HCT116 (cell line): ENCODE measurements around the gene PPP2R5D. TPM values are rescaled to one million over a fixed set of nuclear protein-coding genes. Genes with fewer than 3 reads are reported as not detected.

Experiments used
- ATAC-seq: fragments of 200-7000 bp; cut with Tn5 transposase; 2 replicates; pipeline ENCODE4 v1.9.1; 2020; ENCODE audit warnings: mild to moderate bottlenecking, moderate library complexity
- BruUV-seq: library from RNA; stranded (reverse); fragments of 400-500 nt; replicated peaks from 2 replicates; lab custom pipeline; 2021; lab: Mats Ljungman, UMichigan
- CTCF ChIA-PET: fragments of 300-600 bp; sonication (Branson Sonifier 250); formaldehyde crosslinking; loops from one replicate; lab custom pipeline; 2021; ENCODE audit warnings: antibody characterized with exemption; lab: Charles Lee
- POLR2A ChIA-PET: fragments of 300-600, 350-600 bp; sonication (Branson Sonifier 250); formaldehyde crosslinking; loops from one replicate; lab custom pipeline; 2021; ENCODE audit warnings: antibody characterized with exemption; lab: Charles Lee
- RAD21 ChIA-PET, 2 experiments: fragments of 300-600 bp; sonication (Branson Sonifier 250); formaldehyde crosslinking; loops; one replicate each; lab custom pipeline; 2023; ENCODE audit warnings: low total read pairs in 2 of 2; ENCODE audit not compliant: uncharacterized antibody in 2 of 2, unreplicated experiment in 2 of 2, low non-redundant PET in 1 of 2; lab: Charles Lee
- DNase-seq: peaks from one replicate; pipeline ENCODE4 v3.0.0-alpha.2; 2010; ENCODE audit warnings: low read depth, low spot score
- H2AFZ ChIP-seq: fragments of 200-600 bp; shearing (Covaris generic), sonication (generic); 2 replicates; pipeline ENCODE4 v1.6.1; 2017; ENCODE audit warnings: low read depth, mixed run types, mixed read lengths, antibody characterized with exemption, low read length; ENCODE audit not compliant: poor library complexity, severe bottlenecking
- H3K27ac ChIP-seq: 2 replicates; pipeline ENCODE4 v1.5.1; 2012; ENCODE audit warnings: low read depth, low read length
- H3K27me3 ChIP-seq: fragments of 200-600 bp; sonication (generic); 2 replicates; pipeline ENCODE4 v1.6.1; 2016; ENCODE audit warnings: mixed run types, low read length, mixed read lengths; ENCODE audit not compliant: insufficient read depth
- H3K36me3 ChIP-seq, 2 experiments: fragments of 200-500 bp in 1 of 2; fragments of 200-600 bp in 1 of 2; sonication (Bioruptor generic) in 1 of 2; sonication (generic) in 1 of 2; 2 replicates each; pipeline versions ENCODE4 v1.5.1 to v1.6.1; 2014 to 2016; ENCODE audit warnings: low read length in 2 of 2, inconsistent platforms in 1 of 2, mixed read lengths in 1 of 2, mixed run types in 1 of 2; ENCODE audit not compliant: insufficient read depth in 2 of 2, control insufficient read depth in 1 of 2
- H3K4me1 ChIP-seq, 2 experiments: fragments of 200-600 bp in 1 of 2; sonication (generic) in 1 of 2; 2 replicates each; pipeline versions ENCODE4 v1.5.1 to v1.6.1; 2012 to 2017; ENCODE audit warnings: low read length in 2 of 2, inconsistent platforms in 1 of 2, mild to moderate bottlenecking in 1 of 2, mixed read lengths in 1 of 2, mixed run types in 1 of 2, moderate library complexity in 1 of 2; ENCODE audit not compliant: insufficient read depth in 2 of 2, control insufficient read depth in 1 of 2
- H3K4me2 ChIP-seq: fragments of 200-600 bp; sonication (generic); 2 replicates; pipeline ENCODE4 v1.6.1; 2017; ENCODE audit warnings: mixed run types, low read length, mixed read lengths
- H3K4me3 ChIP-seq, 2 experiments: fragments of 200-600 bp in 1 of 2; sonication (generic) in 1 of 2; replicated peaks in 1 of 2; 2 replicates each; pipeline ENCODE4 v1.5.1; 2011 to 2016; ENCODE audit warnings: low read length in 2 of 2, control low read depth in 1 of 2, low read depth in 1 of 2, mild to moderate bottlenecking in 1 of 2, mixed read lengths in 1 of 2, mixed run types in 1 of 2
- H3K79me2 ChIP-seq: fragments of 200-600 bp; sonication (generic); 2 replicates; pipeline ENCODE4 v1.6.1; 2017; ENCODE audit warnings: mild to moderate bottlenecking, mixed run types, low read length, moderate library complexity, mixed read lengths; ENCODE audit not compliant: insufficient read depth
- H3K9ac ChIP-seq: fragments of 200-600 bp; sonication (generic); 2 replicates; pipeline ENCODE4 v1.6.1; 2016; ENCODE audit warnings: low read length, mixed read lengths
- H3K9me2 ChIP-seq: fragments of 200-600 bp; sonication (generic), shearing (Covaris generic); 2 replicates; pipeline ENCODE4 v1.6.1; 2017; ENCODE audit warnings: mixed run types, mild to moderate bottlenecking, moderate library complexity; ENCODE audit not compliant: insufficient read depth
- H3K9me3 ChIP-seq, 2 experiments: fragments of 200-500 bp in 1 of 2; fragments of 200-600 bp in 1 of 2; sonication (Bioruptor generic) in 1 of 2; sonication (generic) in 1 of 2; 2 replicates each; pipeline ENCODE4 v1.6.1; 2014 to 2017; ENCODE audit warnings: low read length in 2 of 2, mixed read lengths in 2 of 2, inconsistent platforms in 1 of 2, low read depth in 1 of 2, mild to moderate bottlenecking in 1 of 2, mixed run types in 1 of 2, moderate library complexity in 1 of 2; ENCODE audit not compliant: control insufficient read depth in 1 of 2, insufficient read depth in 1 of 2
- H4K20me1 ChIP-seq: fragments of 200-600 bp; sonication (generic), shearing (Covaris generic); 2 replicates; pipeline ENCODE4 v1.6.1; 2017; ENCODE audit warnings: mixed run types, mild to moderate bottlenecking, moderate library complexity; ENCODE audit not compliant: insufficient read depth
- EGR1 ChIP-seq: IDR thresholded peaks from 2 replicates; pipeline ENCODE4 v1.6.1; 2012; ENCODE audit warnings: low read depth
- EZH2phosphoT487 ChIP-seq: fragments of 200-600 bp; IDR thresholded peaks from 2 replicates; pipeline ENCODE4 v1.6.1; 2018; ENCODE audit warnings: antibody characterized with exemption, borderline replicate concordance
- POLR2A ChIP-seq: IDR thresholded peaks from 2 replicates; pipeline ENCODE4 v1.7.0; 2011; ENCODE audit warnings: borderline replicate concordance; ENCODE audit not compliant: insufficient read depth, insufficient read length; ENCODE audit errors: extremely low read depth
- POLR2AphosphoS5 ChIP-seq: IDR thresholded peaks from 2 replicates; pipeline ENCODE4 v1.6.1; 2011; ENCODE audit warnings: mild to moderate bottlenecking, low read depth, low read length, moderate library complexity
- RAD21 ChIP-seq: IDR thresholded peaks from 2 replicates; pipeline ENCODE4 v1.6.1; 2012; ENCODE audit warnings: low read depth, mild to moderate bottlenecking
- intact Hi-C: fragments of 100-400 bp; cut with micrococcal nuclease; formaldehyde crosslinking; loops from 2 replicates; pipeline ENCODE4 v1.10.0; 2022
- total RNA-seq: library from RNA; stranded (reverse); gene quantifications from one replicate; pipeline ENCODE4 v1.2.1, GENCODE V29; 2021; ENCODE audit not compliant: unreplicated experiment
- TF ChIP-seq, protein P1 (sequence below): IDR thresholded peaks from 2 replicates; pipeline ENCODE4 v1.6.1; 2011; ENCODE audit warnings: mild to moderate bottlenecking, low read length, moderate library complexity; ENCODE audit not compliant: insufficient replicate concordance; ENCODE audit errors: extremely low read depth
- TF ChIP-seq, protein P2 (sequence below): IDR thresholded peaks from 2 replicates; pipeline ENCODE4 v1.6.1; 2012
- TF ChIP-seq, protein P3 (sequence below), 3 experiments: fragments of 200-600 bp in 1 of 3; sonication (generic) in 1 of 3; IDR thresholded peaks in 2 of 3; conservative IDR thresholded peaks in 1 of 3; 2 replicates each; pipeline ENCODE4 v1.5.1; 2012 to 2017; ENCODE audit warnings: low read depth in 2 of 3, low read length in 2 of 3, antibody characterized with exemption in 1 of 3, borderline replicate concordance in 1 of 3, control low read depth in 1 of 3, mild to moderate bottlenecking in 1 of 3, mixed read lengths in 1 of 3, mixed run types in 1 of 3, moderate library complexity in 1 of 3; ENCODE audit not compliant: insufficient read depth in 1 of 3
- TF ChIP-seq, protein P4 (sequence below): IDR thresholded peaks from 2 replicates; pipeline ENCODE4 v1.6.1; 2012

Gene PPP2R5D
- total RNA-seq, 1 experiment from 2014 or later, result 49.6 TPM

DNA sequence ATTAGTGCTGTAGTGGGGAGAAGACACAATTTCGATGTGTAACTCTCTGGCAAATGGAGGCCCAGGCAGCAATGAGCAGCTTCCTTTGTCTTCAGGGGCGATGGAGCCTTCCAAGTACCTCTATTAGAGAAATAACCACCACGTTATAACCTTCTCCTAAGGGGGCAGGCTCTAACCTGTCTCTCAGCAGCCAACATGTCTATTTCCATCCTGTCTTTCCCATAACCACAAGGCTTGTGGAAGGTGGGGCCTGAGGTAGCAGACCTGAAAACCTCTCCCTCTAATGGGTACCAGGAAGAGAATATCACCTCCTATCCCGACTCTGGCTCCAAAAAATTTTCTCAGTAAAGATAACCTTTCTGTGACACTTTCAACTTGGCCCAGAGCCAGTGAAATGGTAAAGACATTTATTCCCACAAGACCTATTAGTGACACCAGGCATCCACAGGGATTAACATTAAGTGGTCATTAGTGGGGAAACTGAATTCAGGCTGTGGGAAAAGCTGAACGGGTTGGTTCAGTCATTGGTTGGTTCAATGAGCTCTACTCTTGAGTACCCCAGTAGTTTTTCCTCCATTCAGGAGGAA, 9.4 kb upstream of the PPP2R5D start:
- no peak for DNase-seq

DNA sequence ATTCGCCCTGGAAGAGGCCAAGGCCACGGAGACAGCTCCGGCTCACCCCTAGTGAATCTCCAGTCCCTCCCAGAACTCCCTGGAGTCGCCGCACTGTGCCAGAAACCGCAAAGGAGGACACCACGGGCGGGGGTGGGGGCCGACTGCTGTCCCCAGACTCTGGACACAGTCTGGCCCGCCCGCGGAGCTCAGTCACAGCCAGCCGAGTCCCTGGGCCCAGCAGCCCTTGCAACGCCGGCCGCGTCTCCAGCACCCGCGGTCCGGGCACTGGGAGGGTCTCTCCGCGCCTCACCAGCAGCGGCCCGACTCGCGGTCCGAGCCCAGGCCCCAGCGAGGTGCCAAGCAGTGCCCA, 5.9 kb upstream of the PPP2R5D start:
- intact Hi-C loops, result no loop called here
- peak overlapping the region; percentile 79 for H3K9ac ChIP-seq
- H3K4me3 ChIP-seq, result peak overlapping the region; percentile 87 to 90
- ChIA-PET CTCF (no interaction called here), RAD21 (no interaction called here), POLR2A (interaction anchor here (0.9 to 1.6 kb wide), 4 partner anchors 9 to 196 kb away, joined by 3 to 6 read pairs (median 5); partner anchors contain the start of genes CNPY3 and RRP36)
- peak overlapping the region; percentile 82 for H3K27ac ChIP-seq
- H3K4me2 ChIP-seq, result peak overlapping the region; percentile 94
- H3K9me2 ChIP-seq, result no peaks in the 10 kb centered on the region
- peak; percentile 51 for ATAC-seq
- H3K36me3 ChIP-seq, result no peaks in the 10 kb centered on the region
- peaks cover 26% of the 10 kb centered on the region for H3K79me2 ChIP-seq
- no peaks in the 10 kb centered on the region for H4K20me1 ChIP-seq
- BruUV-seq, result no TSS peak
- no peak overlapping the region for H2AFZ ChIP-seq
- DNase-seq, result no peak
- no peaks in the 10 kb centered on the region for H3K27me3 ChIP-seq
- H3K9me3 ChIP-seq, result no peaks in the 10 kb centered on the region
- peaks cover 4 to 21% of the 10 kb centered on the region in 2 experiments; a peak in 2 of 4 replicates for H3K4me1 ChIP-seq
- TF ChIP-seq EGR1 (no peak), POLR2AphosphoS5 (no peak), RAD21 (no peak), EZH2phosphoT487 (no peak), POLR2A (no peak)
- TF ChIP-seq, protein P1, sequence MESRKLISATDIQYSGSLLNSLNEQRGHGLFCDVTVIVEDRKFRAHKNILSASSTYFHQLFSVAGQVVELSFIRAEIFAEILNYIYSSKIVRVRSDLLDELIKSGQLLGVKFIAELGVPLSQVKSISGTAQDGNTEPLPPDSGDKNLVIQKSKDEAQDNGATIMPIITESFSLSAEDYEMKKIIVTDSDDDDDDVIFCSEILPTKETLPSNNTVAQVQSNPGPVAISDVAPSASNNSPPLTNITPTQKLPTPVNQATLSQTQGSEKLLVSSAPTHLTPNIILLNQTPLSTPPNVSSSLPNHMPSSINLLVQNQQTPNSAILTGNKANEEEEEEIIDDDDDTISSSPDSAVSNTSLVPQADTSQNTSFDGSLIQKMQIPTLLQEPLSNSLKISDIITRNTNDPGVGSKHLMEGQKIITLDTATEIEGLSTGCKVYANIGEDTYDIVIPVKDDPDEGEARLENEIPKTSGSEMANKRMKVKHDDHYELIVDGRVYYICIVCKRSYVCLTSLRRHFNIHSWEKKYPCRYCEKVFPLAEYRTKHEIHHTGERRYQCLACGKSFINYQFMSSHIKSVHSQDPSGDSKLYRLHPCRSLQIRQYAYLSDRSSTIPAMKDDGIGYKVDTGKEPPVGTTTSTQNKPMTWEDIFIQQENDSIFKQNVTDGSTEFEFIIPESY, result no peak
- TF ChIP-seq, protein P2, sequence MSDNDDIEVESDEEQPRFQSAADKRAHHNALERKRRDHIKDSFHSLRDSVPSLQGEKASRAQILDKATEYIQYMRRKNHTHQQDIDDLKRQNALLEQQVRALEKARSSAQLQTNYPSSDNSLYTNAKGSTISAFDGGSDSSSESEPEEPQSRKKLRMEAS, result no peak
- TF ChIP-seq, protein P3, sequence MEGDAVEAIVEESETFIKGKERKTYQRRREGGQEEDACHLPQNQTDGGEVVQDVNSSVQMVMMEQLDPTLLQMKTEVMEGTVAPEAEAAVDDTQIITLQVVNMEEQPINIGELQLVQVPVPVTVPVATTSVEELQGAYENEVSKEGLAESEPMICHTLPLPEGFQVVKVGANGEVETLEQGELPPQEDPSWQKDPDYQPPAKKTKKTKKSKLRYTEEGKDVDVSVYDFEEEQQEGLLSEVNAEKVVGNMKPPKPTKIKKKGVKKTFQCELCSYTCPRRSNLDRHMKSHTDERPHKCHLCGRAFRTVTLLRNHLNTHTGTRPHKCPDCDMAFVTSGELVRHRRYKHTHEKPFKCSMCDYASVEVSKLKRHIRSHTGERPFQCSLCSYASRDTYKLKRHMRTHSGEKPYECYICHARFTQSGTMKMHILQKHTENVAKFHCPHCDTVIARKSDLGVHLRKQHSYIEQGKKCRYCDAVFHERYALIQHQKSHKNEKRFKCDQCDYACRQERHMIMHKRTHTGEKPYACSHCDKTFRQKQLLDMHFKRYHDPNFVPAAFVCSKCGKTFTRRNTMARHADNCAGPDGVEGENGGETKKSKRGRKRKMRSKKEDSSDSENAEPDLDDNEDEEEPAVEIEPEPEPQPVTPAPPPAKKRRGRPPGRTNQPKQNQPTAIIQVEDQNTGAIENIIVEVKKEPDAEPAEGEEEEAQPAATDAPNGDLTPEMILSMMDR (IDR thresholded peaks at IDR 0.05 in 2 of 3, conservative IDR thresholded peaks at IDR 0.05 in 1 of 3; ENCODE audit: borderline replicate concordance in 1 of 3, insufficient read depth in 1 of 3, low read depth in 2 of 3, low read length in 2 of 3), result no peak

More for the DNA sequence above, 9.4 kb upstream of the PPP2R5D start:
- ChIA-PET CTCF (no interaction called here), POLR2A (interaction anchor here (0.7 to 3.0 kb wide), 5 partner anchors 9 to 389 kb away, joined by 3 to 11 read pairs (median 3); partner anchors contain the start of genes CNPY3, KLHDC3 and PPP2R5D), RAD21 (no interaction called here)
- H2AFZ ChIP-seq, result no peak overlapping the region
- H3K27me3 ChIP-seq, result no peaks in the 10 kb centered on the region
- intact Hi-C loops, result no loop called here
- TF ChIP-seq, protein P3 (IDR thresholded peaks at IDR 0.05 in 2 of 3, conservative IDR thresholded peaks at IDR 0.05 in 1 of 3; ENCODE audit: borderline replicate concordance in 1 of 3, insufficient read depth in 1 of 3, low read depth in 2 of 3, low read length in 2 of 3), result no peak
- TF ChIP-seq, protein P4, sequence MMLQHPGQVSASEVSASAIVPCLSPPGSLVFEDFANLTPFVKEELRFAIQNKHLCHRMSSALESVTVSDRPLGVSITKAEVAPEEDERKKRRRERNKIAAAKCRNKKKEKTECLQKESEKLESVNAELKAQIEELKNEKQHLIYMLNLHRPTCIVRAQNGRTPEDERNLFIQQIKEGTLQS, result no peak
- peaks cover 19 to 42% of the 10 kb centered on the region in 2 experiments for H3K4me1 ChIP-seq
- no peaks in the 10 kb centered on the region for H3K9me2 ChIP-seq
- H3K36me3 ChIP-seq, result no peaks in the 10 kb centered on the region
- ATAC-seq, result no peak
- no peaks in the 10 kb centered on the region for H3K9me3 ChIP-seq
- H3K79me2 ChIP-seq, result peaks cover 26% of the 10 kb centered on the region
- H3K27ac ChIP-seq, result no peak overlapping the region
- H3K4me3 ChIP-seq, result no peak overlapping the region
- BruUV-seq, result no TSS peak
- no peaks in the 10 kb centered on the region for H4K20me1 ChIP-seq
- H3K4me2 ChIP-seq, result no peak overlapping the region
- no peak overlapping the region for H3K9ac ChIP-seq
